ENCODE results near the gene ARMC2.
A peak's percentile ranks its signal among the peaks of the same experiment; 100 is the strongest.

The ARMC2 gene, protein sequence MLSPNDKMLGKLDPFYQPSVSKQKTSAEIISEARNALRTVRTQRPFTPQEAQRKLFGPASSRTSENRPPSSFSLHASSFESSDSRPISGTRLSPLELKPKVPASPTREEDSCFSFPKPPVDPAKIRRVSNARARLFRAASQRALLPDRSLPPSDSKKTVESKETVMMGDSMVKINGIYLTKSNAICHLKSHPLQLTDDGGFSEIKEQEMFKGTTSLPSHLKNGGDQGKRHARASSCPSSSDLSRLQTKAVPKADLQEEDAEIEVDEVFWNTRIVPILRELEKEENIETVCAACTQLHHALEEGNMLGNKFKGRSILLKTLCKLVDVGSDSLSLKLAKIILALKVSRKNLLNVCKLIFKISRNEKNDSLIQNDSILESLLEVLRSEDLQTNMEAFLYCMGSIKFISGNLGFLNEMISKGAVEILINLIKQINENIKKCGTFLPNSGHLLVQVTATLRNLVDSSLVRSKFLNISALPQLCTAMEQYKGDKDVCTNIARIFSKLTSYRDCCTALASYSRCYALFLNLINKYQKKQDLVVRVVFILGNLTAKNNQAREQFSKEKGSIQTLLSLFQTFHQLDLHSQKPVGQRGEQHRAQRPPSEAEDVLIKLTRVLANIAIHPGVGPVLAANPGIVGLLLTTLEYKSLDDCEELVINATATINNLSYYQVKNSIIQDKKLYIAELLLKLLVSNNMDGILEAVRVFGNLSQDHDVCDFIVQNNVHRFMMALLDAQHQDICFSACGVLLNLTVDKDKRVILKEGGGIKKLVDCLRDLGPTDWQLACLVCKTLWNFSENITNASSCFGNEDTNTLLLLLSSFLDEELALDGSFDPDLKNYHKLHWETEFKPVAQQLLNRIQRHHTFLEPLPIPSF
- 2.2 to 14.2 (median 4.8) reads per million in 9 experiments for total RNA-seq

DNA sequence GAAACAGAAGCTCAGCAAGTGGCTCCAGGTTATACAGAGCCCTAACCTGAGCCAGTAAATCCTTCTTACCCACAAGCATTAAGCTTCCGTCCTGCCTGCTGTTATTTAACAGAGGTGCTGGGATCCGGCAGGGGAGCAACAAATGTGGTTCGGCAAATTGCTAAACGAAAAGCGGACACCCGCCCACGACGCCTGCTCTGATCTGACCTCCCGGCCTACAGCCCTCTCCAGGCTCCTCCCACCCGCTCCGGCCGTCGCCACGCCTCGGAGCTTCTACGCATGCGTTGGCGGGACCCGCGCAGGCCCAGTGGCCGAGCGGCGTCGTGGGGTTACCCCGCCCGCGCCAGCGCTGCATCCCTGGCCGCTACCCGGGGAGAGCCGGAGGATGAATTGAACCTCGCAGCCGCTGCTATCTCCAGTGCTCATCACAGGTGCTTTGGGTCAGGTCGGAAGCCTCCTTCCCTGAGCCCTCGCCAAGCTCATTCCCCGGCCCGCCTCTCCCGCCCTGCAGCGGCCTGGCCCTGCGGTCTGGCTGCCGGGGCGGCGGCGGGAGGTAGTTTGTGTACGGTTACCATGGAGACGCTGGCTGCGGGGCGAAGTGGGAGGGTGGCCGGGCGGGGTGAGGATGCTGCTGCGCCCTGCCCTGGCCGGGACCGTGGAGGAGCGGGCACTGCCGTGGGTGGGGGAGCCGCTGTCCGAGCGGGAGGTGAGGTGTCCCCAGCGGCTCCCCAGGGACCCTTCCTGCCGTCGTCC lies at the start of gene ARMC2:
ARMC2 (plus strand) TSS at position 307 of the 753 bp plus-strand sequence. CDS start 5,846 bp downstream, outside the sequence.
- ATAC-seq (replicated peaks), result peak; percentile 90
- Mint-ChIP-seq H3K4me3 (peak within 1 kb of the TSS; percentile 86 to 87), H3K27me3 (no peaks in the 10 kb centered on the region), H3K27ac (peak within 1 kb of the TSS; percentile 95 to 96), H3K9me3 (no peaks in the 10 kb centered on the region), H3K4me1 (ENCODE audit: low read depth in 2 of 2) (peaks cover 18 to 29% of the 10 kb centered on the region in 2 donors), H3K36me3 (ENCODE audit: insufficient read depth) (peaks cover 10% of the 10 kb centered on the region)
- DNase-seq, result peak; percentile 83 to 88 (median 85)

DNA sequence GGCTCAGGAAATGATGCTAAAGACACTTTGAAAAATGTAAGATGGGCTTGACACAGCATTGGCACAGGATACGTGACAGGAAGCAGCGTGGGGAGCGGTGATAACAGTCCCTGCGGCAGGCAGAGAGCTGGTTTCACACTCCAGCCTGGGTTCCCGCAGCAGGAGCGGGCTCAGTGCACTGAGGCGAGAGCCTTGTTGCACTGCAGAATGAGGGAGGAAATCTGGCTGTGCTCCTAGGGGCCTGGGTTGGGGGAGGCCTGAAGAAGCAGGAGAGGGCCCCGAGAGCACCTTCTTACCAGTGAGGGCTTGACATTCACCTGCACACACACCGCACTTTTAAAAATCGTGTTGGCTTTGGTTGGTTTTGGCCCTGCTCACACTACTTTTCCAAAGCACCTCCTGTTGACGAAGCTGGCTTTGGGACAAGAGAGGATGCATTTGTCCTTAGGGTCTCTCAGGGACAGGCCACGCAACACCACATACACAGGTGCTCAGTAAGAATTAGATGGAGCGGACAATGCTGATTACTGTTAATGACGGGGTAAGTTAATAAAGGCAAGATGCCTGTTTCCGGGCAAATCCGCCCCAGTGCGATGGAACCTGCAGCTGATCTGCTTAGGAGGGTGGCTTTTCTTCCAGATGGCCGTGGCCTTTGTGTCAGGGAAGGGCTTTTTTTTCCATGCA lies 49.4 kb upstream of the ARMC2 start:
- H3K27me3 Mint-ChIP-seq, result no peaks in the 10 kb centered on the region
- ATAC-seq (replicated peaks), result peak; percentile 100
- H3K9me3 Mint-ChIP-seq, result no peaks in the 10 kb centered on the region
- DNase-seq, result peak; percentile 50 to 59 (median 59)
- H3K4me3 Mint-ChIP-seq, result peak overlapping the region; percentile 77 to 81
- no peaks in the 10 kb centered on the region for H3K36me3 Mint-ChIP-seq (ENCODE audit: insufficient read depth)
- peak overlapping the region; percentile 84 for H3K27ac Mint-ChIP-seq
- peaks cover 25 to 36% of the 10 kb centered on the region in 2 donors for H3K4me1 Mint-ChIP-seq (ENCODE audit: low read depth in 2 of 2)

DNA sequence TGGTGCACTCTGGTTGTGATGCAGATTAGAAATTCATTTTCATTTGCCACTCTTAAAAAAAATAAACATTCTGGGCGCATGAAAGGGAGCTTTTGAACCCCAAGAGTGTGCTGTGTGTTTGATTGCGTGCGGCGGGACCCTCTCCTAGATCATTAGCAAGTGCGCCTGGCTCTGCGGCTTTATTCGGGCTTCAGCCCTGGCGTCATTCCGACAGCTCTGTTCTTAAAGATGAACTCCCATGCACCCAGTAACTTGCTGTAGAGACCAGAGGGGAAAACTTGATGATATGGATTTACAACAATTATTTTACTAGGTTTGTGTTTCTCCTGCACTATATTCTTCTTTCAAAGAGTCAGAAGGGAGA lies 48.9 kb upstream of the ARMC2 start:
- Mint-ChIP-seq H3K9me3 (no peaks in the 10 kb centered on the region), H3K4me1 (ENCODE audit: low read depth in 2 of 2) (peaks cover 25 to 36% of the 10 kb centered on the region in 2 donors), H3K4me3 (peak overlapping the region in 1 of 2 donors; percentile 81), H3K27ac (peak overlapping the region in 1 of 2 donors; percentile 84), H3K36me3 (ENCODE audit: insufficient read depth) (no peaks in the 10 kb centered on the region), H3K27me3 (no peaks in the 10 kb centered on the region)
- ATAC-seq (replicated peaks), result no peak
- DNase-seq, result no peak

DNA sequence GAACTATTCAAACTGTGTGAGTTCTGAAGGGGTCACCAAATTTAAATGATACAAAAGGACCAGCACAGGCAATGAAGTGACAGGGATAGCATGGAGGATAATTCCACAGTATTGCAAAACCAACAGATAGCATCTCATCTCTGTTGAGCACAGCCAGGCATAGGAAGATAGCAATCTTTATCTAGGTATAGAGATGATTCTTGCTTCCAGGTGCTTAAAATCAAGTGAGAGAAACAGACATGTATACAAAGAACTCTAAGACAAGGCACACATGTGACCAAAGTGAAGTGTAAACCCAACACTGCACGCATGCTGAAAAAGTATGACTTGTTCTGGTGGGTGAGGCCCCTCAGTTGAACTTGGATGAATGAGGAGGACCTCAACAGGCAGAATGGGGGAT lies 48.4 kb upstream of the ARMC2 start:
- Mint-ChIP-seq H3K27me3 (no peaks in the 10 kb centered on the region), H3K4me3 (no peak overlapping the region), H3K36me3 (ENCODE audit: insufficient read depth) (no peaks in the 10 kb centered on the region), H3K4me1 (ENCODE audit: low read depth in 2 of 2) (peaks cover 25 to 36% of the 10 kb centered on the region in 2 donors), H3K27ac (peak overlapping the region in 1 of 2 donors; percentile 9), H3K9me3 (no peaks in the 10 kb centered on the region)
- ATAC-seq (replicated peaks) (no peak), DNase-seq (no peak)

DNA sequence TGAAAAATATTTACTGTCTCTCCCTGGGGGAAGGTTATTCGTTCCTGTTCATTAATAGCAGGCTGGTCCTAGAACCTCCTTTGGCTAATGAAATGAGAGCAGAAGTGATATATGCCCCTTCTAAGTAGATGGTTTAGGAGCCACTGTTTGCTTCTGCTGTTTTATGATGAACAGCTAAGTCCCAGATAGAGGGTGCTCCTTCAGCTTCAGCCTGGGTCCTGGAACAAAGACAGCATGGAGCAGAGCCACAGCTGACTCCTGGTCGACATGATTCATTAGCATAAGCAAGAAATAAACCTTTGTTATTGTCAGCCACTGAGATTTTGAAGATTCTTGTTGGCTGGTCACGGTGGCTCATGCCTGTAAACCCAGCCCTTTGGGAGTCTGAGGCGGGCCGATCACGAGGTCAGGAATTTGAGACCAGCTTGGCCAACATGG lies 47.8 kb upstream of the ARMC2 start:
- peaks cover 29 to 41% of the 10 kb centered on the region in 2 donors for H3K4me1 Mint-ChIP-seq (ENCODE audit: low read depth in 2 of 2)
- no peaks in the 10 kb centered on the region for H3K27me3 Mint-ChIP-seq
- H3K4me3 Mint-ChIP-seq, result no peak overlapping the region
- no peak overlapping the region for H3K27ac Mint-ChIP-seq
- H3K36me3 Mint-ChIP-seq (ENCODE audit: insufficient read depth), result no peaks in the 10 kb centered on the region
- H3K9me3 Mint-ChIP-seq, result no peaks in the 10 kb centered on the region
- no peak for DNase-seq
- ATAC-seq (replicated peaks), result no peak

DNA sequence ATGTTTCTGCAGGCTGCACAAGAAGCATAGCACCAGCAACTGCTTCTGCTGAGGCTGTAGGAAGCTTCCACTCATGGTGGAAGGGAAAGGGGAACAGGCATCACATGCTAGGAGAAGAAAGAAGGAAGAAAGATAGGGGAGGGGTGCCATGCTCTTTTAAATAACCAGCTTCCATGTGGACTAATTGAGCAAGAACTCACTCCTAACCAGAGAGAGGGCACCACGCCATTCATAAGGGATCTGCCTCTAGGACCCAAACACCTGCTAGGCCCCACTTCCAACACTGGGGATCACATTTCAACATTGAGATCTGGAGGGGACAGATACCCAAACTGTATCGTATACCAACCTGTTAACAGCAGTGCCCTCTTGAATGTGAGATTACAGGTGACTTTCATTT lies 46.9 kb upstream of the ARMC2 start:
- Mint-ChIP-seq H3K27ac (peak overlapping the region in 1 of 2 donors; percentile 13), H3K36me3 (ENCODE audit: insufficient read depth) (no peaks in the 10 kb centered on the region), H3K27me3 (no peaks in the 10 kb centered on the region), H3K9me3 (no peaks in the 10 kb centered on the region), H3K4me1 (ENCODE audit: low read depth in 2 of 2) (peaks cover 34 to 44% of the 10 kb centered on the region in 2 donors), H3K4me3 (peak overlapping the region in 1 of 2 donors; percentile 1)
- ATAC-seq (replicated peaks) (no peak), DNase-seq (no peak)

DNA sequence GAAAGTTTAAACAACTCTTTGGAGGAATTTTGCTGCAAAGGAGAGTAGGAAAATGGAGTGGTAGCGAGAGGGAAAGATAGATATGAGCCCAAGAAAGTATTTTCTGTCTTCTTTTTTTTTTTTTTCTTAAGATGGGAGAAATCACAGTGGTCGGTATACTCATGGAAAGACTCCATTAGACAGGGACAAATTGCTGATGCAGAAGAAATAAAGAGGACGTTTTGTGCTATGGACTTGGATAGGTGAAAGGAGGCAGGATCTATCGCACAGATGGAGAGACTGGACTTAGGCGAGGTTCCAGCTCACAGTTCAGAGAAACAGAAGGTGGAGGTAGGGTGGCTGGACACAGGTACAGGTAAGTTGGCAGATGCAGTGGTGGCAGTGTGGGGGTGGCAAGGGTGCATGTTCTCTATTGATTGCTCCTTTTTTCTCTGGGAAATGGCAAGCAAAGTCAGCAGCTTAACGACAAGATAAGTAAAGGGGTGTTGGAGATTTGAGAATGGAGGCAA lies 44.2 kb upstream of the ARMC2 start:
- no peak overlapping the region for H3K27ac Mint-ChIP-seq
- ATAC-seq (replicated peaks), result no peak
- no peaks in the 10 kb centered on the region for H3K36me3 Mint-ChIP-seq (ENCODE audit: insufficient read depth)
- H3K4me3 Mint-ChIP-seq, result no peak overlapping the region
- H3K27me3 Mint-ChIP-seq, result no peaks in the 10 kb centered on the region
- peaks cover 16 to 22% of the 10 kb centered on the region in 2 donors for H3K4me1 Mint-ChIP-seq (ENCODE audit: low read depth in 2 of 2)
- DNase-seq, result no peak
- H3K9me3 Mint-ChIP-seq, result no peaks in the 10 kb centered on the region

DNA sequence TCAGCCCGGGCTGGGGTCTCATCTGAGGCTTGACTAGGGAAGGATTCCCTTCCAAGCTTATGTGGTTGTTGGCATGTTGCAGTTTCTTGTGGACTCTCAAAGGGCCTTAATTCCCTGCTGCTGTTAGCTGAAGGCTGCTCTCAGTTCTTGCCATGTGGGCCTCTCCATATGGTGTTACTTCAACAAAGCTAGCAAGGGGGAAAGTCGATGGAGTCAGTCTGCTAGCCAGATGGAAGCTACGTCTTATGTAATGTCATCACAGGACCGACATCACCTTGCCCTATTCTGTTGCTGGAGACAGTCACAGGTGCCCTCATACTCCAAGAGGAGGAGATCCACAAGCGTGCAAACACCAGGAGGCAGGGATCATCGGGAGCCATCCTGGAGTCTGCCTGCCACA lies 43.3 kb upstream of the ARMC2 start:
- DNase-seq (no peak), ATAC-seq (replicated peaks) (no peak)
- Mint-ChIP-seq H3K27me3 (no peaks in the 10 kb centered on the region), H3K4me1 (ENCODE audit: low read depth in 2 of 2) (peaks cover 12 to 15% of the 10 kb centered on the region in 2 donors), H3K27ac (peak overlapping the region in 1 of 2 donors; percentile 62), H3K9me3 (no peaks in the 10 kb centered on the region), H3K36me3 (ENCODE audit: insufficient read depth) (no peaks in the 10 kb centered on the region), H3K4me3 (no peak overlapping the region)

DNA sequence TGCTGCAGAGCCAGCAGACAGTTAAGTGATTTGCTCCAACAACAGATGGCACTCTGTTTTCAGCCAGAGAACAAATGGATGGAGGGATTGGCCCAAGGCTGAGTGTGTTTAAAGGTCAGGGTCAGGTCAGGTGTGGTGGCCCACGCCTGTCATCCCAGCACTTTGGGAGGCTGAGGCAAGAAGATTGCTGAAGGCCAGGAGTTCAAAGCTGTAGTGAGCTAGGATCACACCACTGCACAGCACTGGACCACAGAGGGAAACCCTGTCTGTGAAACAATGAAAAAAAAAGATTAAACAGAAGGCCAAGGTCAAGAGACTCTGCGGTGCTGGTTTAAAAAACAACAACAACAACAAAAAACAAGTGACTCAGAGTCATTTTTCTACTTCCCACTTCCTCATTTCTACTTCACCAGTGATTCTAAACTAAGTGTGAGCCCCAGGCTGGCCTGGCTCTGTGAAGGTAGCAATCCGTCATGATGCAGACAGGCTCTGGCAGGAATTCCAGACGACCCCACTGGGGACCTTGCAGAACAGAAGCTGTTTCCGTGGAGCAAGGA lies 42.5 kb upstream of the ARMC2 start:
- Mint-ChIP-seq H3K4me1 (ENCODE audit: low read depth in 2 of 2) (peaks cover 12 to 15% of the 10 kb centered on the region in 2 donors), H3K36me3 (ENCODE audit: insufficient read depth) (no peaks in the 10 kb centered on the region), H3K27me3 (no peaks in the 10 kb centered on the region), H3K9me3 (no peaks in the 10 kb centered on the region), H3K4me3 (no peak overlapping the region), H3K27ac (peak overlapping the region; percentile 38 to 62)
- DNase-seq (no peak), ATAC-seq (replicated peaks) (no peak)

DNA sequence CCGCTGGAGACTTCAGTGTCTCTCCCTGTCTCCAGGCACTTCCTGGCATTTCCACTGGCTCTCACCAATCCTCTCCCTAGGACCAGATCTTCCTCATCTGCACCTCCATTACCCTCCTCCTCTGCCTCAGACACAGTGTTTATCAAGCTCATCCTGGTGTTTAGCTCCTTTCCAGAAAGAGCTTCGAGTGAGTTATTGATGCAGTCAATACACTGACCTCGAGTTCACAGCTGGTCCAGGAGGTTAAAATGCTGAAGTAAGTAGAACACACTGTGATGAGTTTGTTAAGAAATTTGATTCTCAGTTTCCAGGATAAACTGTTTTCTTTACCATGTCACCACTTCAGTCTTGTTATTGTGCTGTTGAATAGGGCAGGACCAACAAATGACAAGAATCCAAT lies 42.1 kb upstream of the ARMC2 start:
- peaks cover 10 to 13% of the 10 kb centered on the region in 2 donors for H3K4me1 Mint-ChIP-seq (ENCODE audit: low read depth in 2 of 2)
- no peaks in the 10 kb centered on the region for H3K9me3 Mint-ChIP-seq
- H3K36me3 Mint-ChIP-seq (ENCODE audit: insufficient read depth), result no peaks in the 10 kb centered on the region
- H3K4me3 Mint-ChIP-seq, result no peak overlapping the region
- ATAC-seq (replicated peaks) (no peak), DNase-seq (no peak)
- no peaks in the 10 kb centered on the region for H3K27me3 Mint-ChIP-seq
- peak overlapping the region; percentile 38 to 62 for H3K27ac Mint-ChIP-seq

DNA sequence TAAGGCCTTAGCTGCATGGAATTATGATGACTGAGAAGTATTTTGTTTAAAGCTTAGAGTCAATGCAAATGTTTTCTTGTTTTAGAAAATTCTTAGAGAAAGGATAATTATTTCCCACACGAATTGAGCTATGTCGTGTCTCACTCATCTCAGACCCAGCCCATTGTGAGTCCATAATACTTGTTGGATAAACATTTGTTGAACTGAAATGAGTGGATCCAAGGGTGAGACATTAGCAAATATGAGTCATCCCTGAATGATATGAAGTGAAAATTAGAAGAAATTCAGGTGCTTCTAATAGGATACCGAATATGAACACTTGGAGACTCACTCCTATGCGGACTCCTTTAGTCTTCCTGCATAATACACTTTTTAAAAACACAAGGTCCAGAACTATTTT lies 41.6 kb upstream of the ARMC2 start:
- no peaks in the 10 kb centered on the region for H3K27me3 Mint-ChIP-seq
- H3K36me3 Mint-ChIP-seq (ENCODE audit: insufficient read depth), result no peaks in the 10 kb centered on the region
- H3K4me3 Mint-ChIP-seq, result no peak overlapping the region
- H3K27ac Mint-ChIP-seq, result no peak overlapping the region
- peaks cover 9 to 11% of the 10 kb centered on the region in 2 donors for H3K4me1 Mint-ChIP-seq (ENCODE audit: low read depth in 2 of 2)
- DNase-seq (no peak), ATAC-seq (replicated peaks) (no peak)
- no peaks in the 10 kb centered on the region for H3K9me3 Mint-ChIP-seq

DNA sequence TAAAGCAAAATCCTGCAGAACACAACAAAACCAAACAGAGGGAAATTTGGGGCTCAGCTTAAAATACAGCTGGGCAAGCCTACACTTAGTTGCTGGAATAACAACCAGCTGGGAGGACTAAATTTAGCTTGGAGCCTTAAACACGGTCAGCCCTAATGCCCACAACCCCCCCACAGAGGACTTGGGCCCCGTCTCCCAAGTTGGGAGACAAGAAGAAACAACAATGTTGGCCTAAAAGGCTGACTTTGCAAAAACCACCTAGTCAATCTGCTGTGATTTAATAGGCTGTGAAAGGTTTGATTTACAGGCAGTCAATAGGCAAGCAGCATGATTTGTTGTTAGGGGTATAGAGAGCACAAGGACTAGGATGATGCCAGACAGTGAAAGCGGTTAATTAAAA lies 40.3 kb upstream of the ARMC2 start:
- Mint-ChIP-seq H3K27ac (no peak overlapping the region), H3K27me3 (no peaks in the 10 kb centered on the region), H3K4me1 (ENCODE audit: low read depth in 2 of 2) (peaks cover 7 to 9% of the 10 kb centered on the region in 2 donors), H3K9me3 (no peaks in the 10 kb centered on the region), H3K36me3 (ENCODE audit: insufficient read depth) (no peaks in the 10 kb centered on the region), H3K4me3 (no peak overlapping the region)
- ATAC-seq (replicated peaks) (no peak), DNase-seq (no peak)

All from effector memory CD8-positive, alpha-beta T cell (primary cell).